ENCODE results near the gene CLEC9A. TPM values are rescaled to one million over a fixed set of nuclear protein-coding genes. Genes with fewer than 3 reads are reported as not detected.

The CLEC9A gene
- total and polyA plus RNA-seq, 2 donors (not counting 3 experiments of a cell fraction or from before 2014, with no cell fraction given) = not detected

DNA sequence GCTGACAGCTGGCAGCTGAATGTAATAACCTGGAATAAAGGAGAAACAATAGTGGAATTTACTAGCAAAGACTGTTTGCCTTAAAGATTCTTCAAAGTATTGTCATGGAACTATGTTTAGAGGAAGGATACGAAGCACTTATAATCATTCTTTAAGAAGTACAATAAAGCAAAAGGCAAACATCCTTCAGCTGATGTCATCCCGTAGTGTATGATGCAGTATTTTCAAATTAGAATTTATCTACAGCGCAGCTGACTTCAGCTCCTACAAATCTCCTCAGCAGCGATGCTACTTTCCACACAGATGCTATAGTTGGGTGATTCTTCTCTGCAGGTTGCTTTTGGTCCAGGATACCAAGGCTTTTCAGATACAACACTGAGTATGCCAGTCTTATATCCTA is 36.8 kb downstream of the CLEC9A start:
- intact Hi-C loops (cut with micrococcal nuclease) = loop anchor here (10.0 kb wide), 1 partner anchor 1108 kb away; the partner anchor contains the start of gene SMIM10L1
- Histone ChIP-seq H3K9me1 (replicated peaks; ENCODE audit: control insufficient read depth, extremely low read depth, insufficient read depth, low read length) (no peaks in the 10 kb centered on the region), H3K4me3 (replicated peaks in 1 of 3; ENCODE audit: insufficient read depth in 1 of 3, low read depth in 1 of 3, low read length in 3 of 3) (peak overlapping the region in 1 of 3 experiments; percentile 3), H2AFZ (ENCODE audit: low read depth, low read length) (no peak overlapping the region), H3K9me3 (replicated peaks; ENCODE audit: control insufficient read depth, insufficient read depth, low read length) (no peaks in the 10 kb centered on the region), H3K27ac (ENCODE audit: insufficient read depth, low read depth, low read length) (peak overlapping the region; percentile 98), H3K9ac (replicated peaks; ENCODE audit: extremely low read depth, insufficient read depth, low read length) (peak overlapping the region; percentile 85), H3K79me2 (ENCODE audit: control insufficient read depth, insufficient read depth, low read length) (no peaks in the 10 kb centered on the region), H3K4me1 (ENCODE audit: control insufficient read depth, extremely low read depth, insufficient read depth, low read length) (peaks cover 44% of the 10 kb centered on the region), H4K20me1 (replicated peaks; ENCODE audit: control insufficient read depth, extremely low read depth, insufficient read depth, low read length) (no peaks in the 10 kb centered on the region), H3K36me3 (ENCODE audit: control insufficient read depth in 2 of 2, extremely low read depth in 1 of 2, insufficient read depth in 2 of 2, low read length in 2 of 2) (peaks cover 0 to 2% of the 10 kb centered on the region in 2 experiments), H3K4me2 (ENCODE audit: insufficient read depth, low read length) (peak overlapping the region; percentile 84), H3K27me3 (ENCODE audit: control insufficient read depth in 2 of 2, insufficient read depth in 2 of 2, low read length in 2 of 2) (no peaks in the 10 kb centered on the region)
- FAIRE-seq (peak; percentile 57), DNase-seq (ENCODE audit: low read depth, low spot score) (peak; percentile 87)
- ChIA-PET POLR2A (interaction anchor here (0.8 to 2.7 kb wide), 3 partner anchors 30 to 35 kb away, joined by 3 to 15 read pairs (median 4); no protein-coding TSS in a partner anchor), CTCF (interaction anchor here (0.7 to 3.2 kb wide), 16 partner anchors 10 to 317 kb away, joined by 3 to 29 read pairs (median 6); partner anchors contain the start of genes CLEC12B and CLEC1A)
- BruUV-seq (replicated peaks) = no TSS peak
- TF ChIP-seq POLR2A (IDR thresholded peaks at IDR 0.05; ENCODE audit: low read depth, low read length) (no peak), JUN (IDR thresholded peaks at IDR 0.05; ENCODE audit: borderline replicate concordance, insufficient read depth, insufficient read length, low read depth) (peak; percentile 71), EZH2 (IDR thresholded peaks at IDR 0.05; ENCODE audit: borderline replicate concordance, low read depth, low read length, severe bottlenecking) (no peak)
- dilution Hi-C loops (cut with MboI; ENCODE audit: extremely low pct_ligation_motif_present, low sequenced_read_pairs) = no loop called here

DNA sequence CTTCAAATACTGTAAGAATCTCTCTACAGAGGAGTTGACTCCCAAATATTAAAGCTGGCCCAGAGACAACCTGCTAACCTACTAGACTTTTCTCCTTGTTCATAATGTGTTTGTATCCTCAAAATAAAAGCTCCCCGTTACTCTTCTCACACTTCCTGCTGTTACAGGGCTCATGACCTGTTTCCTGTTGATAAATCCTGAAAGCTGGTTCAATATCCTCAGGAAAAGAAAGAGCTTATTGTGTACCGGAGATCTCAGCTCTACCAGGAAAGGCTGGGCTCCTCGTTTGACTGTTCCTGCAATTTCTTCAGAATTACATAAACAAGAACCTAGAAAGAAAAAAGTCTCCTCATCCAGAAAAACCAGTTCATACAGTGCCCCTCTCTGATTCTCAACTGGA is 37.5 kb downstream of the CLEC9A start:
- dilution Hi-C loops (cut with MboI; ENCODE audit: extremely low pct_ligation_motif_present, low sequenced_read_pairs) = no loop called here
- H3K9me3 ChIP-seq (replicated peaks; ENCODE audit: control insufficient read depth, insufficient read depth, low read length) = no peaks in the 10 kb centered on the region
- DNase-seq (ENCODE audit: low read depth, low spot score) (peak; percentile 96), FAIRE-seq (peak; percentile 90)
- H3K9ac ChIP-seq (replicated peaks; ENCODE audit: extremely low read depth, insufficient read depth, low read length) = peak overlapping the region; percentile 85
- intact Hi-C loops (cut with micrococcal nuclease) = loop anchor here (1.0 to 10.0 kb wide), 6 partner anchors 31 to 1107 kb away; partner anchors contain the start of genes GABARAPL1 and SMIM10L1
- peak; percentile 93 for TF ChIP-seq GATA2 (IDR thresholded peaks at IDR 0.05; ENCODE audit: insufficient read depth, insufficient read length, low read depth, low read length)
- TF ChIP-seq MYC (IDR thresholded peaks at IDR 0.05; ENCODE audit: low read depth, low read length) = no peak
- TF ChIP-seq POLR2AphosphoS5 (IDR thresholded peaks at IDR 0.05; ENCODE audit: insufficient read depth, low read depth, low read length) = peak; percentile 91
- TF ChIP-seq JUN (IDR thresholded peaks at IDR 0.05; ENCODE audit: borderline replicate concordance, insufficient read depth, insufficient read length, low read depth) = peak; percentile 66
- no peak for TF ChIP-seq CTCF (IDR thresholded peaks at IDR 0.05; ENCODE audit: extremely low read depth in 1 of 2, insufficient read depth in 1 of 2, low read depth in 1 of 2, low read length in 2 of 2)
- peak; percentile 59 for TF ChIP-seq POLR2A (IDR thresholded peaks at IDR 0.05; ENCODE audit: low read depth, low read length)
- peak; percentile 68 for TF ChIP-seq FOS (IDR thresholded peaks at IDR 0.05; ENCODE audit: borderline replicate concordance, insufficient read depth, low read length)
- no peak for TF ChIP-seq EZH2 (IDR thresholded peaks at IDR 0.05; ENCODE audit: borderline replicate concordance, low read depth, low read length, severe bottlenecking)
- no TSS peak for BruUV-seq (replicated peaks)
- no peaks in the 10 kb centered on the region for H3K79me2 ChIP-seq (ENCODE audit: control insufficient read depth, insufficient read depth, low read length)
- peak overlapping the region; percentile 84 for H3K4me2 ChIP-seq (ENCODE audit: insufficient read depth, low read length)
- peaks cover 3 to 6% of the 10 kb centered on the region in 2 experiments for H3K36me3 ChIP-seq (ENCODE audit: control insufficient read depth in 2 of 2, extremely low read depth in 1 of 2, insufficient read depth in 2 of 2, low read length in 2 of 2)
- H2AFZ ChIP-seq (ENCODE audit: low read depth, low read length) = no peak overlapping the region
- ChIA-PET POLR2A (interaction anchor here (0.9 to 2.7 kb wide), 6 partner anchors 29 to 145 kb away, joined by 3 to 15 read pairs (median 7); partner anchors contain the start of genes CLEC12B, CLEC1A and GABARAPL1), CTCF (interaction anchor here (0.8 to 3.2 kb wide), 24 partner anchors 9 to 325 kb away, joined by 3 to 29 read pairs (median 7); partner anchors contain the start of genes CLEC12B and CLEC1A)
- no peaks in the 10 kb centered on the region for H3K27me3 ChIP-seq (ENCODE audit: control insufficient read depth in 2 of 2, insufficient read depth in 2 of 2, low read length in 2 of 2)
- H3K4me3 ChIP-seq (replicated peaks in 1 of 3; ENCODE audit: insufficient read depth in 1 of 3, low read depth in 1 of 3, low read length in 3 of 3) = peak overlapping the region in 1 of 3 experiments; percentile 3
- H3K27ac ChIP-seq (ENCODE audit: insufficient read depth, low read depth, low read length) = peak overlapping the region; percentile 98
- H3K4me1 ChIP-seq (ENCODE audit: control insufficient read depth, extremely low read depth, insufficient read depth, low read length) = peaks cover 44% of the 10 kb centered on the region
- H4K20me1 ChIP-seq (replicated peaks; ENCODE audit: control insufficient read depth, extremely low read depth, insufficient read depth, low read length) = no peaks in the 10 kb centered on the region
- H3K9me1 ChIP-seq (replicated peaks; ENCODE audit: control insufficient read depth, extremely low read depth, insufficient read depth, low read length) = no peaks in the 10 kb centered on the region

Data from endothelial cell of umbilical vein (primary cell).